Coronary artery (tissue), 2 donors: ENCODE data around the gene PAK1IP1.
"Not testable (repeated sequence)": the region's sequence is repeated elsewhere in the genome, so short reads cannot be mapped to it uniquely, and the experiment has no call there.

Source experiments
- DNase-seq: peaks from one replicate; pipeline ENCODE4 v3.0.0-alpha.2; 2017; ENCODE audit warnings: low spot score
- H3K27ac ChIP-seq, 2 donors: fragments of 200-600 bp; sonication (generic); one replicate each; pipeline ENCODE4 v1.5.1; 2016 to 2019
- H3K4me3 ChIP-seq: fragments of 200-600 bp; sonication (generic); 2 replicates; pipeline ENCODE4 v1.5.1; 2016; ENCODE audit warnings: mild to moderate bottlenecking, moderate library complexity
- TF ChIP-seq, protein P1 (sequence below): fragments of 200-600 bp; sonication (generic); IDR thresholded peaks from one replicate; pipeline ENCODE4 v1.5.1; 2019; ENCODE audit warnings: antibody characterized with exemption

PAK1IP1 gene

DNA sequence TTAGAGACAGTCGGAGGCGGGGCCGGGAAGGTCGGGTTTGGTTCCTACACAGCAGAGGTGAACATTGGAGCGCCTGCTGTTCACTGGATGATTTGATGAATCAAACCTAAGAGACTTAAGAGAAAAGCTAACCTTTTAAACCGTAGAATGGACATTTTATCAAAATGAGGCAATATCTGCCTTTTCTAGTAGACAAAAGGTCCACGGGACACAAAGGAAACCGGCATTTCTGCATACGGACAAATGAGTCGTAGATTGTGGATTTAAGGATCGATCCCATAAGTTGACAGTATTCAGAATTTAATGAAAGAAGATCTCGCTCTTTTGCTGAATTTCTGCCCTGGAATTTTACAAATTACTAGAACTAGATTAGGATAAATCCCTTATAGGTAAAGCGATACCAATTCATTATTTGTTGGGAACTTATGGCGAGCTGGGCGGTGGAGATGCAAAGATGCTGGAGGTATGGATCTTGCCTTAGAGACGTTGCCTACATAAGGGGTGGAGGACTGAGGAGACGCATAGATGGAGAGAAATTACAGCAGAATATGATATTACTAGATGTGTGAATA, 400 bp downstream of the PAK1IP1 start:
- peak overlapping the region; percentile 88 for H3K4me3 ChIP-seq
- no peak for DNase-seq
- H3K27ac ChIP-seq: peak overlapping the region; percentile 88 to 92

GRCh38 chr6:10696655-10697054, 1.9 kb downstream of the PAK1IP1 start:
- no peak for DNase-seq
- Histone ChIP-seq H3K4me3 (no peak overlapping the region), H3K27ac (no peak overlapping the region)
- TF ChIP-seq, protein P1, sequence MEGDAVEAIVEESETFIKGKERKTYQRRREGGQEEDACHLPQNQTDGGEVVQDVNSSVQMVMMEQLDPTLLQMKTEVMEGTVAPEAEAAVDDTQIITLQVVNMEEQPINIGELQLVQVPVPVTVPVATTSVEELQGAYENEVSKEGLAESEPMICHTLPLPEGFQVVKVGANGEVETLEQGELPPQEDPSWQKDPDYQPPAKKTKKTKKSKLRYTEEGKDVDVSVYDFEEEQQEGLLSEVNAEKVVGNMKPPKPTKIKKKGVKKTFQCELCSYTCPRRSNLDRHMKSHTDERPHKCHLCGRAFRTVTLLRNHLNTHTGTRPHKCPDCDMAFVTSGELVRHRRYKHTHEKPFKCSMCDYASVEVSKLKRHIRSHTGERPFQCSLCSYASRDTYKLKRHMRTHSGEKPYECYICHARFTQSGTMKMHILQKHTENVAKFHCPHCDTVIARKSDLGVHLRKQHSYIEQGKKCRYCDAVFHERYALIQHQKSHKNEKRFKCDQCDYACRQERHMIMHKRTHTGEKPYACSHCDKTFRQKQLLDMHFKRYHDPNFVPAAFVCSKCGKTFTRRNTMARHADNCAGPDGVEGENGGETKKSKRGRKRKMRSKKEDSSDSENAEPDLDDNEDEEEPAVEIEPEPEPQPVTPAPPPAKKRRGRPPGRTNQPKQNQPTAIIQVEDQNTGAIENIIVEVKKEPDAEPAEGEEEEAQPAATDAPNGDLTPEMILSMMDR: no peak

More for the DNA sequence above, 400 bp downstream of the PAK1IP1 start:
- TF ChIP-seq, protein P1: no peak

DNA sequence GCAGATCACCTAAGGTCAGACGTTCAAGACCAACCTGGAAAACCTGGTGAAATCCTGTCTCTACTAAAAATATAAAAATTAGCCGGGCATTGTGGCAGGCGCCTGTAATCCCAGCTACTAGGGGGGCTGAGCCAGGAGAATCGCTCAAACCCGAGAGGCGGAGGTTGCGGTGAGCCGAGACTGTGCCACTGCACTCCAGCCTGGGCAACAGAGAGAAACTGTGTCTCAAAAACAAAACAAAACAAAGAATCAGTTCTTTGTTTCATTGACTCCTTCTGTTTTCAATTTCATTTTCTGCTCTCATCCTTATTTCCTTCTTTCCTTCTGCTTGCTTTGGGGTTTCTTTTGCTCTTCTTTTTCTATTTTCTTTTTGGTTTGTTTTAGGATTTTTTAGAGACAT, 19.2 kb downstream of the PAK1IP1 start:
- H3K4me3 ChIP-seq: no peak overlapping the region
- DNase-seq: no peak
- no peak overlapping the region for H3K27ac ChIP-seq
- TF ChIP-seq, protein P1: no peak

- DNase-seq: no peak
- Histone ChIP-seq H3K27ac (peak overlapping the region; percentile 72 to 85), H3K4me3 (peak overlapping the region; percentile 71)
- TF ChIP-seq, protein P1: no peak
These were observed 24.7 kb downstream of the PAK1IP1 start for GRCh38 chr6:10719296-10719963.

GRCh38 chr6:10719964-10720264, 25.1 kb downstream of the PAK1IP1 start:
- peak overlapping the region; percentile 72 to 85 for H3K27ac ChIP-seq
- no peak for DNase-seq
- TF ChIP-seq, protein P1: no peak

DNA sequence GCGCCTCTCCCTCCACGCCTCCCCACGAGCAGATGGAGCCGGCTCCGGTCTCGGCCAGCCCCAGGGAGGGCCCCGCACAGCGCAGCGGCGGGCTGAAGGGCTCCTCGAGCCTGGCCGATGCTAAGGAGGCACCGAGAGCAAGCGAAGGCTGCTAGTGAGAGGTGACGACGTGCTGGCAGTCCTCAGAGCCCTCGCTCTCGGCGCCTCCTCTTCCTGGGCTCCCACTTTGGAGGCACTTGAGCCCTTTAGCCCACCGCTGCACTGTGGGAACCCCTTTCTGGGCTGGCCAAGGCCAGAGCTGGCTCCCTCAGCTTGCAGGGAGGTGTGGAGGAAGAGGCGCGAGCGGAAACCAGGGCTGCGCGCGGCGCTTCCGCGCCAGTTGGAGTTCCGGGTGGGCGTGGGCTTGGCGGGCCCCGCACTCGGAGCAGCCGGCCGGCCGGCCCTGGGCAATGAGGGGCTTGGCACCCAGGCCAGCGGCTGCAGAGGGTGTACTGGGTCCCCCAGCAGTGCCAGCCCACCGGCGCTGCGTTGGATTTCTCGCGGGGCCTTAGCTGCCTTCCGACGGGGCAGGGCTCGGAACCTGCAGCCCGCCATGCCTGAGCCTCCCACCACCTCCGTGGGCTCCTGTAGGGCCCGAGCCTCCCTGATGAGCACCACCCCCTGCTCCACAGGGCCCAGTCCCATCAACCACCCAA, 25.6 kb downstream of the PAK1IP1 start:
- DNase-seq: peak; percentile 74
- TF ChIP-seq, protein P1: no peak
- Histone ChIP-seq H3K27ac (peak overlapping the region; percentile 72 to 85), H3K4me3 (peak overlapping the region; percentile 71)

More at GRCh38 chr6:10719964-10720264, 25.1 kb downstream of the PAK1IP1 start:
- H3K4me3 ChIP-seq: peak overlapping the region; percentile 71

- Histone ChIP-seq H3K4me3 (peak overlapping the region; percentile 71), H3K27ac (peak overlapping the region; percentile 72 to 85)
- not testable (repeated sequence) for DNase-seq
These were observed 26.4 kb downstream of the PAK1IP1 start for GRCh38 chr6:10720960-10721849.
